ENCODE results near the gene CT47A1.
"Not testable (repeated sequence)": the region's sequence is repeated elsewhere in the genome, so short reads cannot be mapped to it uniquely, and the experiment has no call there.

CT47A1 gene

DNA sequence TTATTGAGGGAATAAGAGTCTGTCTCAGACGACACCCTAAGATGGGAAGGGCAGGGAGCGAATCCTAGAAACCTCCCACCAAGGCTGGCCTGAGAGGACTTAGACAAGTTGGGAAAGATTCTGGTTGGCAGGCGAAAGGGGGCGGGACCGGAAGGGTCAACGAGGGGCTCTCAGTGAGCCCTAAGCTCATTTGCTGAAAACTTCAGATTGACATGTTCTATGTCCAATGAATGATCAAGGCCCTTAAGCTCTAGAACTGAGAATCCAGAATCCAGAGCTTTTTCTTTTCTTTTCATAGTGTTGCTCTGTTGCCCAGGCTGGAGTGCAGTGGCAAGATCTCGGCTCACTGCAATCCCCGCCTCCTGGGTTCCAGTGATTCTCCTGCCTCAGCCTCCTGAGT, at the start of gene CT47A1:
Gene CT47A1, minus strand, starts transcription at position 101 of the 400 bp plus-strand sequence. CDS start 231 bp downstream, outside the sequence.
- DNase-seq (ENCODE audit: low read depth in 2 of 2): not testable (repeated sequence)

- DNase-seq (ENCODE audit: low read depth in 2 of 2): no peak
Observed at GRCh38 chrX:121032531-121032930, 47.0 kb upstream of the CT47A1 start.

DNA sequence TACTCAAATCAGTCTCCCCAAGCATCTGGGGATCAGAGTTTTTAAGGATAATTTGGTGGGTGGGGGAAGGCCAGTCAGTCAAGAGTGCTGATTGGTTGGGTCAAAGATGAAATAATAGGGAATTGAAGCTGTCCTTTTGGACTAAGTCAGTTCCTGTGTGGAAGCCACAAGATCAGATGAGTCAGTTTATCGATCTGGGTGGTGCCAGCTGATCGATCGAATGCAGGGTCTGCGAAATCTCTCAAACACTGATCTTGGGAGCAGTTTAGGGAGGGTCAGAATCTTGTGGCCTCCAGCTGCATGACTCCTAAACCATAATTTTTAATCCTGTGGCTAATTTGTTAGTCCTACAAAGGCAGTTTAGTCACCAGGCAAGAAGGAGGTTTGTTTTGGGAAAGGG, 44.5 kb upstream of the CT47A1 start:
- no peak for DNase-seq (ENCODE audit: low read depth in 2 of 2)

DNA sequence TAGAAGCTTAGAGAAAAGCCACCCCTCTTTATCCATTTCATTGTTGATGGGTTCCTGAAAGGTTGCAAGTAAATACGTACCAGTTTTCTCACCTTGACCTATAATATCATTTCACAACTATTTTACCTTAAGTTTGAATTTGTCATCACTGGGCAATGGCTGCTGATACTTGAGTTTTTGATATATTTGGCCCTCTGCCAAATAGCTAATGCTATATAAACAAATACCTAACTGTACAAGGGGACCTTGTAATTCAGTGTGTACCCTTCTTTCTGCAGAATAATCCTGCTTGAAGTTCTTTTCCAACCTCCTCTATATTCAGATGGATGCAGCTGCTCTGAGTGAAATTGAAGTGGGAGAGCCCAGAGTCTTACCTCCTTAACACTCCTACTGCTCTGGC, 42.9 kb upstream of the CT47A1 start:
- no peak for DNase-seq (ENCODE audit: low read depth in 2 of 2)

- no peak for DNase-seq (ENCODE audit: low read depth in 2 of 2)
Observed at GRCh38 chrX:121014826-121015225, 29.3 kb upstream of the CT47A1 start.

GRCh38 chrX:121013897-121014455, 28.4 kb upstream of the CT47A1 start:
- DNase-seq (ENCODE audit: low read depth in 2 of 2): no peak

DNA sequence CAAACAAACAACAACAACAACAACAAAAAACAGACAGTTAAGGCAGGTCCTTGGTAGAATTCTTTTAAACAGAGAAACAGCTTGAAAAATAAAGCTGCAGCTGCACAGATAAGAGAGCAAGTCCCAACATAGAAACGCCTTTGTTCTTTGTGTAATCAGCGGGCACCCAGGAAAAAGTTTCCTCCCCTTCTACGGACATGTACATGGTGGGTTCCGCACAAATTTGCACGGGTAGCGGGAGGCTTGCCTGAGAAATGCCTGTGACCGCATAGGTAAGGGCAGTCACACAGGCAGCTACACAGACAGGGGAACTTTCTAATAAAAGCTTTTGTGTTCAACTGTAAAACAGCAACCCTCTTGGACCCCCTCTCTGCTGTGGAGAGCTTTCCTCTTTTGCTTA, 25.7 kb upstream of the CT47A1 start:
- no peak for DNase-seq (ENCODE audit: low read depth in 2 of 2)

- DNase-seq (ENCODE audit: low read depth in 2 of 2): no peak
Observed at GRCh38 chrX:121010218-121010617, 24.7 kb upstream of the CT47A1 start.

DNA sequence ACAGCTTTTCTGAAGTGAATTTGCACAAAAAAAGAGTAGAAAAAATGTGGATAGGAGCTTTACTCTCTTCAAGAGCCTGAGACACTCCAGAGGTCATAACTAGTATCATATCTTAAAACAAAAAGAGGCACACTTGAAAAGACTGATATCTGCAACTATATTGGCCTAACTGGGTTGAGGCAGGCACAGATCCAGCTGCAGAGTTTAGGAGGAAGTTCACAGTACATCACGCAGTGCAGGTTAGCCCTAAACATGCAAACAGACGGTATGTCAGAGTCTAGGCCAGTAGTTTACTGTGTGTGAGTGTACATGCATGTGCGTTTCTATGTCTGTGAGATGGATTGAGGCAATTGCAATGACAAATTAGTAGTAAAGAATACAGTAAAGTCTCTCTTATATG, 24.2 kb upstream of the CT47A1 start:
- DNase-seq (ENCODE audit: low read depth in 2 of 2): no peak

DNA sequence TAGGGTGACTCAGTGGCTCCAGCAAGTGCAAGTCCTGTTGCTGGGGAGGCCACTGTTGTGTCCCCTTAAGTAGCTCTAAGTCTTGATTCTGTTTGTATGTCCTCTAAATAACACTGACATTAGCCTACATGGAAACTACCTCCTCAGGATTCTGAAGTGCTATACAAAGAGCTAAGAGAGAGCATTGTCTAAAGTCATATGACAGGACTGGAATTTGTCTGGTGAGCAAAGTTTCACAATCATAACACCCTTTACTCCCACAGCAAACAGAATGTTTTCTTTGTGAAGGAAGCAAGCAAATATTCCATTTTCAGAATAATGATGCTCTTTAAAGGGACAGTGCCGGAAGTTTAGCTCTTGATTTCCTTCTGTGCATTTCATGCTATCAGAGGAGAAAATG, 23.4 kb upstream of the CT47A1 start:
- DNase-seq (ENCODE audit: low read depth in 2 of 2): no peak

DNA sequence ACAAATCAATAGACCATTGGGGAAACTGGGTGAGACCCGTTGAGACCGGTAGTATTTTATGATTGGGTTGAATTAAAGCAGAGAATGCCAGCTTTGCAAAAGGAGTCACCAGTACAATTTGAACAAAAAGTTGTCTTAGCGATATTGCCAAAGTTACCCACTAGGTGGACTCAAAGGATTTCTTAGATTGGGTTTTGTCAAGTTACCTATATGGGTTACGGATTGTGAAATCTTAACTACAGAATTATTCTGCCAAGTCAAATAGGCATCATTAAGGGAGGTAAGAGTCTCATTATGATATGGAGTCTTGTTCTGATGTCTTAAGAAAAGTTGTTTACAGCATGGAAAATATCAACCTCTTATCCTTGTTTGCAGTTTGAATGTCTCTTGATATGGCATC, 15.0 kb upstream of the CT47A1 start:
- DNase-seq (ENCODE audit: low read depth in 2 of 2): no peak

- DNase-seq (ENCODE audit: low read depth in 2 of 2): no peak
Observed at GRCh38 chrX:120999413-120999812, 13.9 kb upstream of the CT47A1 start.

DNA sequence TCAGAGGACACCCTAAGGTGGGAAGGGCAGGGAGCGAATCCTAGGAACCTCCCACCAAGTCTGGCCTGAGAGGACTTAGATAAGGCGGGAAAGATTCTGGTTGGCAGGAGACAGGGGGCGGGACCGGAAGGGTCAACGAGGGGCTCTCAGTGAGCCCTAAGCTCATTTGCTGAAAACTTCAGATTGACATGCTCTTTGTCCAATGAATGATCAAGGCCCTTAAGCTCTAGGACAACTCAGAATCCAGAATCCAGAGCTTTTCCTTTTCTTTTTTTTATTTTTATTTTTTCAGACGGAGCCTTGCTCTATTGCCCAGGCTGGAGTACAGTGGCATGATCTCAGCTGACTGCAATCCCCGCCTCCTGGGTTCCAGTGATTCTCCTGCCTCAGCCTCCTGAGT, 29.1 kb downstream of the CT47A1 start, which contains the start of gene CT47A7:
Gene CT47A7, minus strand, starts transcription at position 101 of the 400 bp plus-strand sequence. CDS start 255 bp downstream, outside the sequence.
- DNase-seq (ENCODE audit: low read depth in 2 of 2): not testable (repeated sequence)
